GM12878 (cell line): Measurements from ENCODE around the gene C20orf96. TPM values are rescaled to one million over a fixed set of nuclear protein-coding genes. Genes with fewer than 3 reads are reported as not detected.

Experiments
- ATAC-seq: fragments of 200-7000 bp; cut with Tn5 transposase; 3 replicates; pipeline ENCODE4 v1.9.1; 2020; ENCODE audit warnings: mild to moderate bottlenecking, moderate library complexity
- BruUV-seq: library from RNA; stranded (reverse); fragments of 400-500 nt; replicated peaks from 2 replicates; lab custom pipeline; 2021; lab: Mats Ljungman, UMichigan
- CTCF ChIA-PET: fragments of 300-600 bp; sonication (Branson Sonifier 250); formaldehyde crosslinking; extraction: SDS; loops from one replicate; lab custom pipeline; 2021; ENCODE audit warnings: inconsistent platforms; lab: Yijun Ruan, JAX
- POLR2A ChIA-PET: fragments of 350-600 bp; formaldehyde crosslinking; extraction: SDS; loops from one replicate; lab custom pipeline; 2021; ENCODE audit warnings: inconsistent platforms; lab: Charles Lee
- RAD21 ChIA-PET: fragments of 300-600 bp; sonication (Branson Sonifier 250); formaldehyde crosslinking; loops from one replicate; lab custom pipeline; 2023; ENCODE audit warnings: antibody characterized with exemption; ENCODE audit not compliant: unreplicated experiment; lab: Charles Lee
- SMC1A ChIA-PET: fragments of 300-600 bp; sonication (Branson Sonifier 250); formaldehyde crosslinking; loops from one replicate; lab custom pipeline; 2023; ENCODE audit not compliant: unreplicated experiment, uncharacterized antibody; lab: Charles Lee
- DNase-seq: peaks from one replicate; pipeline ENCODE4 v3.0.0-alpha.2; 2011; ENCODE audit warnings: low read depth, low spot score
- FAIRE-seq: peaks from 3 replicates; lab custom pipeline; 2011; peaks lifted over from hg19 to GRCh38; lab: Jason Lieb, UNC
- H2AFZ ChIP-seq: 2 replicates; pipeline ENCODE4 v1.6.0; 2011; ENCODE audit warnings: low read depth, low read length, control low read depth; ENCODE audit not compliant: control insufficient read depth
- H3K27ac ChIP-seq: 2 replicates; pipeline ENCODE4 v1.5.1; 2011; ENCODE audit warnings: control low read depth; ENCODE audit not compliant: control insufficient read depth, insufficient read depth
- H3K27me3 ChIP-seq, 2 experiments: replicated peaks in 1 of 2; 2 replicates each; pipeline versions ENCODE4 v1.6.0 to v1.6.1; 2011; ENCODE audit warnings: low read length in 1 of 2; ENCODE audit not compliant: control insufficient read depth in 2 of 2, insufficient read depth in 2 of 2
- H3K36me3 ChIP-seq, 2 experiments: 2 replicates each; pipeline ENCODE4 v1.5.1; 2011; ENCODE audit warnings: low read length in 1 of 2; ENCODE audit not compliant: control insufficient read depth in 2 of 2, insufficient read depth in 2 of 2
- H3K4me1 ChIP-seq: 2 replicates; pipeline ENCODE4 v1.6.1; 2011; ENCODE audit warnings: mild to moderate bottlenecking, low read length, moderate library complexity, mixed read lengths; ENCODE audit not compliant: control insufficient read depth, insufficient read depth
- H3K4me2 ChIP-seq: 2 replicates; pipeline ENCODE4 v1.6.0; 2011; ENCODE audit warnings: control low read depth; ENCODE audit not compliant: control insufficient read depth, insufficient read depth
- H3K4me3 ChIP-seq: fragments of 200-600 bp; sonication (generic); 2 replicates; pipeline ENCODE4 v1.5.1; 2016
- H3K79me2 ChIP-seq: 2 replicates; pipeline ENCODE4 v1.6.0; 2011; ENCODE audit warnings: low read length; ENCODE audit not compliant: control insufficient read depth, insufficient read depth
- H3K9ac ChIP-seq: 2 replicates; pipeline ENCODE4 v1.8.0; 2011; ENCODE audit warnings: low read length, control low read depth, mixed read lengths; ENCODE audit not compliant: control insufficient read depth, insufficient read depth
- H3K9me3 ChIP-seq: replicated peaks from 3 replicates; pipeline ENCODE4 v1.5.1; 2011; ENCODE audit warnings: mild to moderate bottlenecking, low read length; ENCODE audit not compliant: control insufficient read depth, insufficient read depth
- H4K20me1 ChIP-seq: 2 replicates; pipeline ENCODE4 v1.6.0; 2011; ENCODE audit not compliant: control insufficient read depth, insufficient read depth
- ASH2L ChIP-seq: fragments of 300-600, 200-600 bp; sonication (generic); IDR thresholded peaks from 2 replicates; pipeline ENCODE4 v1.6.1; 2017; ENCODE audit warnings: low read depth, mild to moderate bottlenecking, borderline replicate concordance
- BCL11A ChIP-seq: IDR thresholded peaks from 2 replicates; pipeline ENCODE4 v1.6.1; 2011; ENCODE audit warnings: low read depth, low read length
- BHLHE40 ChIP-seq, 2 experiments: fragments of 450-650 bp in 1 of 2; IDR thresholded peaks; 2 replicates each; pipeline ENCODE4 v1.6.1; 2011 to 2017; ENCODE audit warnings: low read depth in 2 of 2, borderline replicate concordance in 1 of 2, improper control_type of control experiment in 1 of 2, low read length in 1 of 2, mild to moderate bottlenecking in 1 of 2
- HCFC1 ChIP-seq: fragments of 150-350 bp; IDR thresholded peaks from 2 replicates; pipeline ENCODE4 v1.6.1; 2014; ENCODE audit warnings: low read length
- JUNB ChIP-seq: IDR thresholded peaks from 2 replicates; pipeline ENCODE4 v1.6.1; 2016; ENCODE audit warnings: antibody characterized with exemption, mild to moderate bottlenecking
- MTA2 ChIP-seq: fragments of 450-650 bp; IDR thresholded peaks from 2 replicates; pipeline ENCODE4 v1.6.1; 2016; ENCODE audit warnings: low read depth, mild to moderate bottlenecking, moderate library complexity
- NR2C2 ChIP-seq: IDR thresholded peaks from 2 replicates; pipeline ENCODE4 v1.6.1; 2011; ENCODE audit warnings: borderline replicate concordance, low read depth; ENCODE audit not compliant: control insufficient read depth, insufficient read length
- ZZZ3 ChIP-seq: IDR thresholded peaks from 2 replicates; pipeline ENCODE4 v1.6.1; 2011; ENCODE audit warnings: low read depth; ENCODE audit not compliant: control insufficient read depth, insufficient read length
- WGBS: methylation state at CpG from one replicate; pipeline ENCODE4 v1.1.6; 2016; ENCODE audit warnings: low lambda C conversion rate; ENCODE audit not compliant: insufficient replicate concordance, insufficient coverage; ENCODE audit errors: missing lambda C conversion rate; 5-methylcytosine and 5-hydroxymethylcytosine counted together
- in situ Hi-C: fragments of 300-500 bp; cut with MboI; formaldehyde crosslinking; loops from 9 replicates; pipeline ENCODE4 v1.14.3; 2018; ENCODE audit warnings: mixed read lengths
- intact Hi-C: fragments of 100-400 bp; cut with micrococcal nuclease; formaldehyde crosslinking; loops from one replicate; pipeline ENCODE4 v1.14.2; 2022; ENCODE audit not compliant: unreplicated experiment
- polyA plus RNA-seq, 11 experiments: library from polyadenylated mRNA; depleted of rRNA in 4 of 11; unstranded in 6 of 11; stranded (reverse) in 5 of 11; fragments of >200 nt; fragmentation: Nextera tagmentation in 4 of 11; fragmentation: Illumina TruSeq in 1 of 11; extraction: Ambion mirVana in 4 of 11; extraction: Trizol in 1 of 11; gene quantifications; 1 replicate in 1 of 11; 2 replicates in 10 of 11; pipeline versions ENCODE4 v1.2.1 to v1.2.3, GENCODE V29; 2011 to 2016; ENCODE audit warnings: inconsistent platforms in 2 of 11, missing spikeins in 2 of 11, low read depth in 1 of 11
- total RNA-seq, 4 experiments: library from RNA; depleted of rRNA in 3 of 4; stranded (reverse); fragments of >200 nt in 3 of 4; fragmentation: Illumina TruSeq in 1 of 4; extraction: Trizol in 1 of 4; gene quantifications; 2 replicates each; pipeline versions ENCODE4 v1.2.1 to v1.2.3, GENCODE V29; 2013 to 2021
- TF ChIP-seq, protein P1 (sequence below): fragments of 450-650 bp; IDR thresholded peaks from 2 replicates; pipeline ENCODE4 v1.6.1; 2016; ENCODE audit warnings: mild to moderate bottlenecking
- TF ChIP-seq, protein P2 (sequence below): fragments of 450-650 bp; IDR thresholded peaks from 2 replicates; pipeline ENCODE4 v1.6.1; 2018; ENCODE audit warnings: mild to moderate bottlenecking, low read depth, moderate library complexity; ENCODE audit not compliant: partially characterized antibody
- TF ChIP-seq, protein P3 (sequence below): fragments of 450-650 bp; conservative IDR thresholded peaks from 2 replicates; pipeline ENCODE4 v1.6.1; 2017; ENCODE audit warnings: mild to moderate bottlenecking, moderate library complexity

The C20orf96 gene
- total and polyA plus RNA-seq, 10 of the 15 experiments (the other 5 are each of a cell fraction or from before 2014, with no cell fraction given): 1.4 to 8.6 (median 5.9) TPM

DNA sequence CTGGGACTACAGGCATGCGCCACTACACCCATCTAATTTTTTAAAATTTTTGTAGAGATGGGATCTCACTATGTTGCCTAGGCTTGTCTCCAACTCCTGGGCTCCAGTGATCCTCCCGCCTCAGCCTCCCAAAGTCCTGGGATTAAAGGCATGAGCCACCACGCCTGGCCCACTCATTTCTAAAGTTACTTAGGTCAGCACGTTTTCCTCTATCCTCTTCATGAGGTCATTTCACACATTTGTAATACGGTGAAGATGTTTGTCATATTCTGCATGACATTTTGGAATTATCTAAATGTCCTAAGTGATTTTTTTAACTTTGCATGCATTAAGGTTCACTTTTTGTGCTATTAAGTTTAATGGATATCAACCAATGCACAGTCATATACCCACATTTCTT is 22.9 kb upstream of the C20orf96 start:
- H3K9me3 ChIP-seq: no peaks in the 10 kb centered on the region
- DNase-seq (no peak), ATAC-seq (no peak), FAIRE-seq (no peak)
- H3K4me1 ChIP-seq: peaks cover 4% of the 10 kb centered on the region; the same call in 1 of the 2 replicates
- no TSS peak for BruUV-seq
- no peak overlapping the region for H3K9ac ChIP-seq
- ChIA-PET SMC1A (interaction anchor here (2.5 kb wide), 1 partner anchor 15 kb away, joined by 8 read pairs; no protein-coding TSS in a partner anchor), POLR2A (no interaction called here)
- TF ChIP-seq NR2C2: no peak
- 0 out of 2 replicates have a peak, but pooled peaks have one; percentile 12 for TF ChIP-seq JUNB
- TF ChIP-seq MTA2: no peak
- TF ChIP-seq ZZZ3: no peak
- peak in 1 of 2 experiments; percentile 19; a peak in 1 of 4 replicates for TF ChIP-seq BHLHE40 (IDR thresholded peaks at IDR 0.05; ENCODE audit: borderline replicate concordance in 1 of 2, low read depth in 2 of 2, low read length in 1 of 2)
- no peak for TF ChIP-seq BCL11A
- no peak for TF ChIP-seq HCFC1
- TF ChIP-seq, all 136 proteins: peak for 2
- WGBS: 43% methylated on average over 5 of the region's 5 CpGs
- ChIA-PET RAD21 (no interaction called here), CTCF (no interaction called here)
- no peak overlapping the region for H3K4me3 ChIP-seq
- no peaks in the 10 kb centered on the region for H3K36me3 ChIP-seq
- no peak overlapping the region for H3K4me2 ChIP-seq
- no peaks in the 10 kb centered on the region for H4K20me1 ChIP-seq
- no peak overlapping the region for H2AFZ ChIP-seq
- in situ Hi-C loops (no loop called here), intact Hi-C loops (no loop called here)
- H3K79me2 ChIP-seq: no peaks in the 10 kb centered on the region
- no peak overlapping the region for H3K27ac ChIP-seq
- no peaks in the 10 kb centered on the region for H3K27me3 ChIP-seq

GRCh38 chr20:312866-313265 is 22.3 kb upstream of the C20orf96 start:
- Histone ChIP-seq H2AFZ (no peak overlapping the region), H3K79me2 (no peaks in the 10 kb centered on the region), H3K9ac (no peak overlapping the region), H3K4me1 (peaks cover 4% of the 10 kb centered on the region; the same call in 1 of the 2 replicates), H3K36me3 (no peaks in the 10 kb centered on the region), H3K4me2 (no peak overlapping the region), H3K27ac (no peak overlapping the region), H3K27me3 (no peaks in the 10 kb centered on the region), H4K20me1 (no peaks in the 10 kb centered on the region), H3K9me3 (no peaks in the 10 kb centered on the region), H3K4me3 (no peak overlapping the region)
- POLR2A ChIA-PET: no interaction called here
- SMC1A ChIA-PET: interaction anchor here (0.9 to 2.5 kb wide), 3 partner anchors 9 to 14 kb away, joined by 3 to 8 read pairs (median 4); partner anchors contain the start of gene SOX12
- BruUV-seq: no TSS peak
- CTCF ChIA-PET: no interaction called here
- in situ Hi-C loops: no loop called here
- DNase-seq (no peak), FAIRE-seq (no peak), ATAC-seq (no peak)
- 47% methylated on average over 1 of the region's 1 CpG for WGBS
- intact Hi-C loops: no loop called here
- RAD21 ChIA-PET: no interaction called here
- no peak for TF ChIP-seq ASH2L
- TF ChIP-seq BCL11A: no peak
- TF ChIP-seq, protein P1, sequence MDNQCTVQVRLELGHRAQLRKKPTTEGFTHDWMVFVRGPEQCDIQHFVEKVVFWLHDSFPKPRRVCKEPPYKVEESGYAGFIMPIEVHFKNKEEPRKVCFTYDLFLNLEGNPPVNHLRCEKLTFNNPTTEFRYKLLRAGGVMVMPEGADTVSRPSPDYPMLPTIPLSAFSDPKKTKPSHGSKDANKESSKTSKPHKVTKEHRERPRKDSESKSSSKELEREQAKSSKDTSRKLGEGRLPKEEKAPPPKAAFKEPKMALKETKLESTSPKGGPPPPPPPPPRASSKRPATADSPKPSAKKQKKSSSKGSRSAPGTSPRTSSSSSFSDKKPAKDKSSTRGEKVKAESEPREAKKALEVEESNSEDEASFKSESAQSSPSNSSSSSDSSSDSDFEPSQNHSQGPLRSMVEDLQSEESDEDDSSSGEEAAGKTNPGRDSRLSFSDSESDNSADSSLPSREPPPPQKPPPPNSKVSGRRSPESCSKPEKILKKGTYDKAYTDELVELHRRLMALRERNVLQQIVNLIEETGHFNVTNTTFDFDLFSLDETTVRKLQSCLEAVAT: no peak
- TF ChIP-seq, protein P2, sequence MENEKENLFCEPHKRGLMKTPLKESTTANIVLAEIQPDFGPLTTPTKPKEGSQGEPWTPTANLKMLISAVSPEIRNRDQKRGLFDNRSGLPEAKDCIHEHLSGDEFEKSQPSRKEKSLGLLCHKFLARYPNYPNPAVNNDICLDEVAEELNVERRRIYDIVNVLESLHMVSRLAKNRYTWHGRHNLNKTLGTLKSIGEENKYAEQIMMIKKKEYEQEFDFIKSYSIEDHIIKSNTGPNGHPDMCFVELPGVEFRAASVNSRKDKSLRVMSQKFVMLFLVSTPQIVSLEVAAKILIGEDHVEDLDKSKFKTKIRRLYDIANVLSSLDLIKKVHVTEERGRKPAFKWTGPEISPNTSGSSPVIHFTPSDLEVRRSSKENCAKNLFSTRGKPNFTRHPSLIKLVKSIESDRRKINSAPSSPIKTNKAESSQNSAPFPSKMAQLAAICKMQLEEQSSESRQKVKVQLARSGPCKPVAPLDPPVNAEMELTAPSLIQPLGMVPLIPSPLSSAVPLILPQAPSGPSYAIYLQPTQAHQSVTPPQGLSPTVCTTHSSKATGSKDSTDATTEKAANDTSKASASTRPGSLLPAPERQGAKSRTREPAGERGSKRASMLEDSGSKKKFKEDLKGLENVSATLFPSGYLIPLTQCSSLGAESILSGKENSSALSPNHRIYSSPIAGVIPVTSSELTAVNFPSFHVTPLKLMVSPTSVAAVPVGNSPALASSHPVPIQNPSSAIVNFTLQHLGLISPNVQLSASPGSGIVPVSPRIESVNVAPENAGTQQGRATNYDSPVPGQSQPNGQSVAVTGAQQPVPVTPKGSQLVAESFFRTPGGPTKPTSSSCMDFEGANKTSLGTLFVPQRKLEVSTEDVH: no peak
- TF ChIP-seq, protein P3, sequence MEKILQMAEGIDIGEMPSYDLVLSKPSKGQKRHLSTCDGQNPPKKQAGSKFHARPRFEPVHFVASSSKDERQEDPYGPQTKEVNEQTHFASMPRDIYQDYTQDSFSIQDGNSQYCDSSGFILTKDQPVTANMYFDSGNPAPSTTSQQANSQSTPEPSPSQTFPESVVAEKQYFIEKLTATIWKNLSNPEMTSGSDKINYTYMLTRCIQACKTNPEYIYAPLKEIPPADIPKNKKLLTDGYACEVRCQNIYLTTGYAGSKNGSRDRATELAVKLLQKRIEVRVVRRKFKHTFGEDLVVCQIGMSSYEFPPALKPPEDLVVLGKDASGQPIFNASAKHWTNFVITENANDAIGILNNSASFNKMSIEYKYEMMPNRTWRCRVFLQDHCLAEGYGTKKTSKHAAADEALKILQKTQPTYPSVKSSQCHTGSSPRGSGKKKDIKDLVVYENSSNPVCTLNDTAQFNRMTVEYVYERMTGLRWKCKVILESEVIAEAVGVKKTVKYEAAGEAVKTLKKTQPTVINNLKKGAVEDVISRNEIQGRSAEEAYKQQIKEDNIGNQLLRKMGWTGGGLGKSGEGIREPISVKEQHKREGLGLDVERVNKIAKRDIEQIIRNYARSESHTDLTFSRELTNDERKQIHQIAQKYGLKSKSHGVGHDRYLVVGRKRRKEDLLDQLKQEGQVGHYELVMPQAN: no peak
